Fibroblast of mammary gland (primary cell): ENCODE measurements around the gene PLA2G4A.

Experiments used
- DNase-seq: peaks from one replicate; pipeline ENCODE4 v3.0.0-alpha.2; 2010; ENCODE audit warnings: low read depth
- H3K4me3 ChIP-seq: 2 replicates; pipeline ENCODE4 v1.5.1; 2011; ENCODE audit warnings: low read depth, mild to moderate bottlenecking, low read length, moderate library complexity; ENCODE audit not compliant: control insufficient read depth
- CTCF ChIP-seq: conservative IDR thresholded peaks from 2 replicates; pipeline ENCODE4 v1.5.1; 2011; ENCODE audit warnings: low read depth, low read length, inconsistent platforms; ENCODE audit not compliant: control insufficient read depth, insufficient read depth

The PLA2G4A gene

GRCh38 chr1:186875896-186876835 is 47.4 kb downstream of the PLA2G4A start:
- no peak for DNase-seq
- TF ChIP-seq CTCF = no peak
- no peak overlapping the region for H3K4me3 ChIP-seq

DNA sequence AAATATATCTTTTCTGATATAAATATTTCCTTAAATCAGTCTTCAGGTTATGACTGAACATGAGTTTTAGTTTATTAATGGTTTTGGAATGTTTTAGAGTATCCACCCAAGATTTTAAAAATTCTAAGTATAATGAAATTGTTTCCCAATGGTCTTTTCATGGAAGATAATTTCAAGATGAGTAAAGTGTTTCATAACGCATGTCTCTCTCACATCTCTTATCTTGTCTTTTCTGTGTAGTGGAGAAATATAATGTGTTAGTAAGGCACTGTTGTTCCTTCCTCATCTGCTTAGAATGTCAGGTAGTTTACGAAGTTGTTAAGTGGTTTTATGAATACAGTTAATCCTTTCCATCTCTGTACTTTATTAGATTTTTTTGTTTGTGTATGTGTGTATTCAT is 49.6 kb downstream of the PLA2G4A start:
- no peak for TF ChIP-seq CTCF

GRCh38 chr1:186880982-186881381 is 52.2 kb downstream of the PLA2G4A start:
- no peak for TF ChIP-seq CTCF
- no peak overlapping the region for H3K4me3 ChIP-seq
- no peak for DNase-seq

More for the DNA sequence above, 49.6 kb downstream of the PLA2G4A start:
- H3K4me3 ChIP-seq = no peak overlapping the region
- no peak for DNase-seq

DNA sequence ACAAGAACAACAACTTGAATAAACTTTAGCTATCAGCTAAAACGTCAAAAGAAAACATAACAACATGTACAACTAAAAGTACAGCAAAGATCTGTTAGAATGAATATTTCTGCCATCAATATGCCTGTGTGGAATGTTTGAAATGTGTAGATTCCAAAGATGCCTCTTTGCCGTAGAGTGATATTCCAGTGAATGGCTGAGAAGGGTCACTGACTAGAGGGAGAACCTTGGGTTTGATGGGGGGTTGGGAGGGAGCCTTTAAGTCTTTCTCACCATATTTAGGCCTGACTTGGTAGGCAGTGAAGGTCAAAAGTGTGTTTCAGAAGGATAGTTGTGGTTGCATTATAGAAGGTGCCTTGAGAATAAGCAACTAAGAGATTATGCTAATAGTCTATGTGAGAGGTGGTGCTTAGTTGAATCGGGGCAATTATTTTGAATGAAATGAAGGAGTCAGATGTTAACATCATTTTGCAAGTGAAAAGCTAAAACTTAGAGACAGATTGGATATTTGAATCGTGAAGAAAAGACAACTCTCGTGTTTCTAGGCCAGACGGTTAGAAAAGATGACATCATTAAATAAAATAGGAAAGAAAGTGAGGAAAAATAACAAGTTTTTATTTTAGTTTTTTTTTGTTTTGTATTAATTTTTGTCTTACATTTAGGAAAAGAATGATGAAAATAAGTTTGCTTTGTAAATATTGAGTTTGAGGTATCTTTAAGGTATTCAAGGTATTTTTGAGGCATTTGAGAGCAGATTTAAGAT is 53.8 kb downstream of the PLA2G4A start:
- no peak for DNase-seq
- TF ChIP-seq CTCF = no peak
- no peak overlapping the region for H3K4me3 ChIP-seq

GRCh38 chr1:186884251-186884650 is 55.5 kb downstream of the PLA2G4A start:
- peak; percentile 60 for DNase-seq
- no peak overlapping the region for H3K4me3 ChIP-seq
- TF ChIP-seq CTCF = no peak

DNA sequence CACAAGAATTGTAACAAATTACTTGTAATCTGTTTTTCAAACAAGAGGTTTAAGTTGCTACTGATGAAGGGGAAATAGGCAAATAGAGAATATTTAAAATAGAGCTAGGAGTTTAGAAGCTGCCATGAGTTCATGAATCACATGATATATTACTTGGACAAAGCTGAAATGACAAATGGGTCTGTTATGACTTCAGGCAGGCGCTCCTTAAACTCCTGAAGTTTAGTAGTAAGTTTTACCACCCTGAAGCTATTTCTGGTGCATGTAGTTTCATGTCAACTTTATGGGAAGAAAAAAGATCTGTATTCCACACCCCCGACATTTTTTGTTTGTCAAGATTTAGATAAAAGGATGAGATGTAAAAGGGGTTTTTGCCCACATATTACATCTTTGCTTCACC is 58.5 kb downstream of the PLA2G4A start:
- TF ChIP-seq CTCF = no peak
- DNase-seq = no peak
- no peak overlapping the region for H3K4me3 ChIP-seq
